ENCODE measurements around the gene GPC3. TPM values are rescaled to one million over a fixed set of nuclear protein-coding genes. Genes with fewer than 3 reads are reported as not detected.

The GPC3 gene
- total RNA-seq, 1 experiment from 2014 or later: 0.24 TPM

GRCh38 chrX:133995759-133996158, 10.4 kb upstream of the GPC3 start:
- TF ChIP-seq EZH2 (IDR thresholded peaks at IDR 0.05; ENCODE audit: borderline replicate concordance, low read depth, low read length, poor library complexity, severe bottlenecking) (no peak), CTCF (conservative IDR thresholded peaks at IDR 0.05; ENCODE audit: low read depth, low read length) (no peak)
- Histone ChIP-seq H3K36me3 (ENCODE audit: insufficient read depth, low read length, poor library complexity, severe bottlenecking) (no peaks in the 10 kb centered on the region), H3K9me3 (ENCODE audit: low read depth, low read length, poor library complexity, severe bottlenecking) (no peaks in the 10 kb centered on the region), H3K27me3 (replicated peaks; ENCODE audit: insufficient read depth, low read depth, low read length, poor library complexity) (peaks cover 8% of the 10 kb centered on the region), H3K4me3 (ENCODE audit: low read depth, low read length, poor library complexity, severe bottlenecking) (no peak overlapping the region), H3K27ac (ENCODE audit: low read depth, low read length, poor library complexity, severe bottlenecking) (no peak overlapping the region), H3K4me1 (ENCODE audit: insufficient read depth, low read length, poor library complexity, severe bottlenecking) (no peaks in the 10 kb centered on the region)
- no peak for DNase-seq (ENCODE audit: low spot score)
- intact Hi-C loops (cut with micrococcal nuclease; ENCODE audit: unreplicated experiment): no loop called here
- ChIA-PET POLR2A (ENCODE audit: low non-redundant PET) (no interaction called here), CTCF (no interaction called here)
- no TSS peak for BruUV-seq (replicated peaks)

DNA sequence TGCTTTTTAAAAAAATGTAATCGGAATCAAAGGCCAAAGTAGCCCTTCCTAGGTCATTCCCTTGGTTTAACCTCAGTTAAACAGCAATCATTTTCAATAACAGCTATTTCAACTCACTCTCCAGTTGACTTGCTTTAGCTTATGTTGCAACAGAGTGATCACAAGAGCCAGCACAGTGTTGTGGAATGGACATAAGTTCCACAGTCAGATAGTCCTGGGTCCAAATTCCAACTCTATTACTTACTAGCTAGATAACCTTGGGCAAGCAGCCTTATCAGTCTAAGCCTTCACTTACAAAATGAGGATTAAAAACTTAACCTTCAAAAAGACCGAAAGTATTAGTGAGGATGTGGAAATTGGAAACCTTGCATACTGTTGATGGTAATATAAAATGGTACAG, 9.2 kb upstream of the GPC3 start:
- H3K36me3 ChIP-seq (ENCODE audit: insufficient read depth, low read length, poor library complexity, severe bottlenecking): no peaks in the 10 kb centered on the region
- no peaks in the 10 kb centered on the region for H3K4me1 ChIP-seq (ENCODE audit: insufficient read depth, low read length, poor library complexity, severe bottlenecking)
- no peak overlapping the region for H3K4me3 ChIP-seq (ENCODE audit: low read depth, low read length, poor library complexity, severe bottlenecking)
- intact Hi-C loops (cut with micrococcal nuclease; ENCODE audit: unreplicated experiment): no loop called here
- no peak for DNase-seq (ENCODE audit: low spot score)
- CTCF ChIA-PET: no interaction called here
- TF ChIP-seq CTCF (conservative IDR thresholded peaks at IDR 0.05; ENCODE audit: low read depth, low read length): no peak
- no peak for TF ChIP-seq EZH2 (IDR thresholded peaks at IDR 0.05; ENCODE audit: borderline replicate concordance, low read depth, low read length, poor library complexity, severe bottlenecking)
- H3K27ac ChIP-seq (ENCODE audit: low read depth, low read length, poor library complexity, severe bottlenecking): no peak overlapping the region
- no TSS peak for BruUV-seq (replicated peaks)
- no peaks in the 10 kb centered on the region for H3K9me3 ChIP-seq (ENCODE audit: low read depth, low read length, poor library complexity, severe bottlenecking)
- POLR2A ChIA-PET (ENCODE audit: low non-redundant PET): no interaction called here
- H3K27me3 ChIP-seq (replicated peaks; ENCODE audit: insufficient read depth, low read depth, low read length, poor library complexity): peaks cover 8% of the 10 kb centered on the region

DNA sequence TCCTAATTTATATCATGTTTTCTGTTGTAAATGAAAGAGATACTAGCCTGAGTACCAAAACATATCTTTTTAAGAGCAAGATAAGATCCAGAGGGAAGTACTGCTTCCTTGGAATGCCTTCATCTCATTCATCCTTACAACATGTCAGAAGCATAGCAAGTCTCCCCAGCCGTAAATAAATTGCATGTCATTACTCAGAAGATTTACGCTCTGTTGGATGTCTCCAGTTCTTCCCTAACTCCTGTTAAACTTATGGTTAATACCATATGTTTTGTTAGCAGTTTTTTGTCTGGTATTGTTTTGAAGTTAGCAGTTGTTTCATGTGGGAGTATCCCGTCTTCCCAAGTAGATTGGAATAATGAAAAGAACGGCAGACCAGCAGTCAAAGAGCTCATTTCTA, 7.5 kb upstream of the GPC3 start:
- no peak overlapping the region for H3K27ac ChIP-seq (ENCODE audit: low read depth, low read length, poor library complexity, severe bottlenecking)
- H3K27me3 ChIP-seq (replicated peaks; ENCODE audit: insufficient read depth, low read depth, low read length, poor library complexity): peaks cover 8% of the 10 kb centered on the region
- no TSS peak for BruUV-seq (replicated peaks)
- no peaks in the 10 kb centered on the region for H3K36me3 ChIP-seq (ENCODE audit: insufficient read depth, low read length, poor library complexity, severe bottlenecking)
- TF ChIP-seq CTCF (conservative IDR thresholded peaks at IDR 0.05; ENCODE audit: low read depth, low read length) (no peak), EZH2 (IDR thresholded peaks at IDR 0.05; ENCODE audit: borderline replicate concordance, low read depth, low read length, poor library complexity, severe bottlenecking) (no peak)
- no peak overlapping the region for H3K4me3 ChIP-seq (ENCODE audit: low read depth, low read length, poor library complexity, severe bottlenecking)
- ChIA-PET CTCF (no interaction called here), POLR2A (ENCODE audit: low non-redundant PET) (no interaction called here)
- H3K9me3 ChIP-seq (ENCODE audit: low read depth, low read length, poor library complexity, severe bottlenecking): no peaks in the 10 kb centered on the region
- no peak for DNase-seq (ENCODE audit: low spot score)
- intact Hi-C loops (cut with micrococcal nuclease; ENCODE audit: unreplicated experiment): no loop called here
- H3K4me1 ChIP-seq (ENCODE audit: insufficient read depth, low read length, poor library complexity, severe bottlenecking): no peaks in the 10 kb centered on the region
